ENCODE results near the gene RIMS4. TPM values are rescaled to one million over a fixed set of nuclear protein-coding genes. Genes with fewer than 3 reads are reported as not detected.
A peak's percentile ranks its signal among the peaks of the same experiment; 100 is the strongest.

The RIMS4 gene
- total and polyA plus RNA-seq, 2 of the 8 experiments (the other 6 are each of a cell fraction or from before 2014, with no cell fraction given) = 13.3 to 44.2 TPM

DNA sequence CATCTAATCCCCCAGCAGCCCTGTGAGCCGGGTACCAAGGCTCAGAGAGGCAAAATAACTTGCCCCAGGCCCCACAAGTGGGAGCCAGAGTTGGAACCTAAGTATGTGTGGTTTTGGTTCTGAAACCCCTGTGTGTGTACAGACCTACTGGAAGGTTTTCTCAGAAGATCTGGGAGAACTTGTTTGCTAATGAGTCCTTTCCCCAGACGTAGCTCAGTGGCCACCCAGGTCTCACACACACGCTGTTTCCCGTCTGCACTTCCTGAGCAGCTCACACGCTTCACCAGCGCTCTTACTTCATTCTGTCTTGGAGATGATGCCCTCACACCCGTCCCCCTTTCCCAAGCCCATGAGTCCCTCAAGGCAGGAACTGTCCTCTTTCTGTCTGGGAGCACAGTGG lies 87.0 kb downstream of the RIMS4 start:
- ChIA-PET CTCF (ENCODE audit: partially characterized antibody) (interaction anchor here (1.5 to 20.4 kb wide), 5 partner anchors 10 to 39 kb away, joined by 3 to 180 read pairs (median 35); no protein-coding TSS in a partner anchor), POLR2A (ENCODE audit: partially characterized antibody) (interaction anchor here (1.1 kb wide), 1 partner anchor 10 kb away, joined by 3 read pairs; no protein-coding TSS in a partner anchor)
- WGBS, 2 experiments (ENCODE audit: extremely low coverage in 1 of 2, insufficient coverage in 1 of 2, insufficient read length in 1 of 2, insufficient replicate concordance in 2 of 2, low coverage in 1 of 2, low lambda C conversion rate in 2 of 2, missing lambda C conversion rate in 1 of 2) = 84% methylated on average over 7 of the region's 7 CpGs; no CpG with 5 or more reads in 1 of the 2 experiments

More for the DNA sequence above, 87.0 kb downstream of the RIMS4 start:
- Histone ChIP-seq H3K4me1 (replicated peaks in 1 of 4; ENCODE audit: control insufficient read depth in 3 of 4, insufficient read depth in 4 of 4, low read length in 3 of 4) (peaks cover 4 to 8% (median 6%) of the 10 kb centered on the region in 4 experiments; a peak in 5 of 7 replicates), H3K4me3 (ENCODE audit: extremely low read depth in 1 of 4, insufficient read depth in 2 of 4, low read depth in 3 of 4, low read length in 4 of 4) (no peak overlapping the region), H3K56ac (replicated peaks; ENCODE audit: insufficient read length, low read depth, low read length) (no peak overlapping the region), H3K79me2 (ENCODE audit: control insufficient read depth in 1 of 2, insufficient read depth in 2 of 2, low read length in 2 of 2) (no peaks in the 10 kb centered on the region), H2BK5ac (ENCODE audit: low read depth, low read length) (no peak overlapping the region), H2BK120ac (replicated peaks; ENCODE audit: low read depth, low read length) (no peak overlapping the region), H4K5ac (ENCODE audit: insufficient read length, low read depth, low read length) (no peak overlapping the region), H4K8ac (ENCODE audit: extremely low read depth, insufficient read depth, low read length) (peak overlapping the region; percentile 58; the same call in 1 of the 2 replicates), H3K4me2 (ENCODE audit: insufficient read depth in 1 of 2, low read depth in 2 of 2, low read length in 2 of 2) (no peak overlapping the region), H4K20me1 (replicated peaks in 1 of 2; ENCODE audit: control insufficient read depth in 1 of 2, insufficient read depth in 2 of 2, low read length in 2 of 2) (no peaks in the 10 kb centered on the region), H3K18ac (ENCODE audit: extremely low read depth, low read length) (no peak overlapping the region), H2BK12ac (ENCODE audit: low read depth, low read length) (no peak overlapping the region), H3K79me1 (ENCODE audit: low read depth, low read length) (no peaks in the 10 kb centered on the region), H3K27ac (ENCODE audit: low read depth, low read length) (no peak overlapping the region), H3K9ac (replicated peaks in 1 of 4; ENCODE audit: extremely low read depth in 1 of 4, low read depth in 3 of 4, low read length in 3 of 4) (no peak overlapping the region), H3K4ac (replicated peaks; ENCODE audit: insufficient read length, low read depth, low read length) (no peak overlapping the region), H2BK20ac (ENCODE audit: low read length) (no peak overlapping the region), H2AFZ (ENCODE audit: low read length) (no peak overlapping the region), H4K91ac (replicated peaks; ENCODE audit: insufficient read length, low read length) (no peak overlapping the region), H3K14ac (ENCODE audit: insufficient read length) (no peak overlapping the region), H3K36me3 (ENCODE audit: control insufficient read depth in 2 of 4, insufficient read depth in 4 of 4, low read length in 3 of 4) (no peaks in the 10 kb centered on the region), H3K27me3 (replicated peaks in 1 of 4; ENCODE audit: control insufficient read depth in 3 of 4, extremely low read depth in 1 of 4, insufficient read depth in 3 of 4, low read length in 3 of 4) (no peaks in the 10 kb centered on the region), H3K9me3 (ENCODE audit: insufficient read depth in 2 of 2, low read depth in 1 of 2, low read length in 1 of 2) (no peaks in the 10 kb centered on the region), H2AK5ac (ENCODE audit: low read depth, low read length) (no peak overlapping the region; the same call in none of the 2 replicates), H3K23me2 (ENCODE audit: low read depth, low read length) (no peaks in the 10 kb centered on the region), H3K23ac (ENCODE audit: insufficient read length) (no peak overlapping the region), H2BK15ac (ENCODE audit: low read length) (no peak overlapping the region; the same call in 1 of the 2 replicates)
- TF ChIP-seq ZNF274 (IDR thresholded peaks at IDR 0.05; ENCODE audit: borderline replicate concordance, extremely low read depth, low read length) (no peak), CREB1 (IDR thresholded peaks at IDR 0.05) (no peak), JUND (IDR thresholded peaks at IDR 0.05; ENCODE audit: low read length) (no peak), CHD2 (IDR thresholded peaks at IDR 0.05; ENCODE audit: low read length) (no peak), HDAC6 (IDR thresholded peaks at IDR 0.05; ENCODE audit: low read depth, low read length) (no peak), NRF1 (IDR thresholded peaks at IDR 0.05; ENCODE audit: low read depth, low read length) (no peak), CEBPB (IDR thresholded peaks at IDR 0.05; ENCODE audit: low read depth, low read length) (no peak), JUN (IDR thresholded peaks at IDR 0.05; ENCODE audit: low read depth, low read length) (no peak), SP1 (IDR thresholded peaks at IDR 0.05; ENCODE audit: low read depth, low read length) (no peak), ASH2L (IDR thresholded peaks at IDR 0.05; ENCODE audit: low read length) (no peak), SIX5 (IDR thresholded peaks at IDR 0.05; ENCODE audit: low read depth, low read length) (no peak)
- FAIRE-seq (no peak), DNase-seq (ENCODE audit: low read depth in 1 of 2, low spot score in 2 of 2) (no peak)

Measured in H1 (cell line).